Ishikawa (cell line): ENCODE results near the gene THSD4.

Source experiments
- CEBPB ChIP-seq: IDR thresholded peaks from 2 replicates; pipeline ENCODE4 v1.6.1; 2012
- CREB1 ChIP-seq: IDR thresholded peaks from 2 replicates; pipeline ENCODE4 v1.6.1; 2012; ENCODE audit warnings: low read depth
- EGR1 ChIP-seq: IDR thresholded peaks from 2 replicates; pipeline ENCODE4 v1.6.1; 2012
- EP300 ChIP-seq: IDR thresholded peaks from 2 replicates; pipeline ENCODE4 v1.6.1; 2012; ENCODE audit warnings: borderline replicate concordance
- FOXM1 ChIP-seq: IDR thresholded peaks from 2 replicates; pipeline ENCODE4 v1.6.1; 2012; ENCODE audit warnings: low read depth, borderline replicate concordance
- NFIC ChIP-seq: IDR thresholded peaks from 2 replicates; pipeline ENCODE4 v1.6.1; 2012
- RAD21 ChIP-seq: IDR thresholded peaks from 2 replicates; pipeline ENCODE4 v1.6.1; 2012; ENCODE audit warnings: low read depth
- TAF1 ChIP-seq: IDR thresholded peaks from 2 replicates; pipeline ENCODE4 v1.6.1; 2012; ENCODE audit warnings: low read depth, mild to moderate bottlenecking
- TCF12 ChIP-seq: IDR thresholded peaks from 2 replicates; pipeline ENCODE4 v1.6.1; 2012; ENCODE audit warnings: low read depth
- TEAD4 ChIP-seq: IDR thresholded peaks from 2 replicates; pipeline ENCODE4 v1.6.1; 2012
- YY1 ChIP-seq: IDR thresholded peaks from 2 replicates; pipeline ENCODE4 v1.6.1; 2012; ENCODE audit warnings: low read depth
- ZBTB7A ChIP-seq: IDR thresholded peaks from 2 replicates; pipeline ENCODE4 v1.6.1; 2012; ENCODE audit warnings: low read depth
- TF ChIP-seq, protein P1 (sequence below): IDR thresholded peaks from 2 replicates; pipeline ENCODE4 v1.6.1; 2012
- TF ChIP-seq, protein P2 (sequence below): IDR thresholded peaks from 2 replicates; pipeline ENCODE4 v1.6.1; 2012
- TF ChIP-seq, protein P3 (sequence below): IDR thresholded peaks from 2 replicates; pipeline ENCODE4 v1.6.1; 2012; ENCODE audit warnings: low read depth, mild to moderate bottlenecking

THSD4 gene

DNA sequence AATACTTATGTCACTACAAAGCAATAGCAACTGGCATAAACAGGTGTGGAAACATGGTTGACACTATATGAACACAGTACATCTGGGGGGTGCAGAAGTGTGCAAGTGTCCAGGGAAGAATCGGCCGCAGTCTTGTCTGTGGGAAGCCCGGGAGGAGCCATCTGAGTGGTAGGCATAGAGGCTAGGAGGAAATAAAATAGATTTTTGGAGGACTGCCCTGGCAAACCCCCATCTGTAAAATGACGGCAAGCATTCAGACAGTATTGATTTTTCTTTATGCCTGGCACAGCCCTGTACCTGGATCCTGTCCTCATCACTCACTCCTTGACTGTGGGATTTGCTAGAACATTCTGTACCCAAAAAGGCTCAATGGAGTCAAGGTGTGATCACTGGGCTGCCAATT is 31.3 kb downstream of the THSD4 start:
- TF ChIP-seq ZBTB7A: no peak
- no peak for TF ChIP-seq EGR1
- no peak for TF ChIP-seq CEBPB
- TF ChIP-seq, protein P1, sequence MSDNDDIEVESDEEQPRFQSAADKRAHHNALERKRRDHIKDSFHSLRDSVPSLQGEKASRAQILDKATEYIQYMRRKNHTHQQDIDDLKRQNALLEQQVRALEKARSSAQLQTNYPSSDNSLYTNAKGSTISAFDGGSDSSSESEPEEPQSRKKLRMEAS: no peak
- TF ChIP-seq FOXM1: no peak
- no peak for TF ChIP-seq TAF1
- TF ChIP-seq, protein P2, sequence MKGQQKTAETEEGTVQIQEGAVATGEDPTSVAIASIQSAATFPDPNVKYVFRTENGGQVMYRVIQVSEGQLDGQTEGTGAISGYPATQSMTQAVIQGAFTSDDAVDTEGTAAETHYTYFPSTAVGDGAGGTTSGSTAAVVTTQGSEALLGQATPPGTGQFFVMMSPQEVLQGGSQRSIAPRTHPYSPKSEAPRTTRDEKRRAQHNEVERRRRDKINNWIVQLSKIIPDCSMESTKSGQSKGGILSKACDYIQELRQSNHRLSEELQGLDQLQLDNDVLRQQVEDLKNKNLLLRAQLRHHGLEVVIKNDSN: no peak
- TF ChIP-seq EP300: no peak
- no peak for TF ChIP-seq RAD21
- TF ChIP-seq YY1: no peak
- no peak for TF ChIP-seq NFIC
- no peak for TF ChIP-seq TCF12
- no peak for TF ChIP-seq CREB1
- TF ChIP-seq, protein P3, sequence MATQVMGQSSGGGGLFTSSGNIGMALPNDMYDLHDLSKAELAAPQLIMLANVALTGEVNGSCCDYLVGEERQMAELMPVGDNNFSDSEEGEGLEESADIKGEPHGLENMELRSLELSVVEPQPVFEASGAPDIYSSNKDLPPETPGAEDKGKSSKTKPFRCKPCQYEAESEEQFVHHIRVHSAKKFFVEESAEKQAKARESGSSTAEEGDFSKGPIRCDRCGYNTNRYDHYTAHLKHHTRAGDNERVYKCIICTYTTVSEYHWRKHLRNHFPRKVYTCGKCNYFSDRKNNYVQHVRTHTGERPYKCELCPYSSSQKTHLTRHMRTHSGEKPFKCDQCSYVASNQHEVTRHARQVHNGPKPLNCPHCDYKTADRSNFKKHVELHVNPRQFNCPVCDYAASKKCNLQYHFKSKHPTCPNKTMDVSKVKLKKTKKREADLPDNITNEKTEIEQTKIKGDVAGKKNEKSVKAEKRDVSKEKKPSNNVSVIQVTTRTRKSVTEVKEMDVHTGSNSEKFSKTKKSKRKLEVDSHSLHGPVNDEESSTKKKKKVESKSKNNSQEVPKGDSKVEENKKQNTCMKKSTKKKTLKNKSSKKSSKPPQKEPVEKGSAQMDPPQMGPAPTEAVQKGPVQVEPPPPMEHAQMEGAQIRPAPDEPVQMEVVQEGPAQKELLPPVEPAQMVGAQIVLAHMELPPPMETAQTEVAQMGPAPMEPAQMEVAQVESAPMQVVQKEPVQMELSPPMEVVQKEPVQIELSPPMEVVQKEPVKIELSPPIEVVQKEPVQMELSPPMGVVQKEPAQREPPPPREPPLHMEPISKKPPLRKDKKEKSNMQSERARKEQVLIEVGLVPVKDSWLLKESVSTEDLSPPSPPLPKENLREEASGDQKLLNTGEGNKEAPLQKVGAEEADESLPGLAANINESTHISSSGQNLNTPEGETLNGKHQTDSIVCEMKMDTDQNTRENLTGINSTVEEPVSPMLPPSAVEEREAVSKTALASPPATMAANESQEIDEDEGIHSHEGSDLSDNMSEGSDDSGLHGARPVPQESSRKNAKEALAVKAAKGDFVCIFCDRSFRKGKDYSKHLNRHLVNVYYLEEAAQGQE: no peak
- no peak for TF ChIP-seq TEAD4

DNA sequence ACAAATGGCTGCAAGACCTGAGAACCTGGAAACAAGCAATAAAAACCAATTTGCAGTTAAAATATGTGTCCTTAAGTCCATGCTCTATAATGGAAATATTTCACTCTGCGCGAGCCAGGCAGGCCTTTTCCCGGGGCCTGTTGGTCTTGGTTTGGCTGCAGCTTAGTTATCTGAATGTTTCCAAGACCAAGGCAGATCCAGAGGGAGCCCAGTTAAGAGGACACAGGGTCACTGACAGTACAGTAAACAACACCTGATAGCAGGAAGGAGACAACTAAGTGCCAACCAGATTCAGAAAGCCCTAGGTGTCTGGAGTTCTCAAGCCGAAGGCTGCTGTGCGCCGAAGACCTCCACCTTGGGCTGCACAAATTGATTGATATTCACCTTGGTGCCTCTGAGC is 32.8 kb downstream of the THSD4 start:
- TF ChIP-seq FOXM1 (no peak), TAF1 (no peak), TCF12 (no peak), EGR1 (no peak), NFIC (no peak), TEAD4 (no peak), YY1 (no peak), EP300 (no peak), CREB1 (no peak), RAD21 (no peak), CEBPB (no peak), ZBTB7A (no peak)
- TF ChIP-seq, protein P3: no peak
- TF ChIP-seq, protein P2: no peak
- TF ChIP-seq, protein P1: no peak

DNA sequence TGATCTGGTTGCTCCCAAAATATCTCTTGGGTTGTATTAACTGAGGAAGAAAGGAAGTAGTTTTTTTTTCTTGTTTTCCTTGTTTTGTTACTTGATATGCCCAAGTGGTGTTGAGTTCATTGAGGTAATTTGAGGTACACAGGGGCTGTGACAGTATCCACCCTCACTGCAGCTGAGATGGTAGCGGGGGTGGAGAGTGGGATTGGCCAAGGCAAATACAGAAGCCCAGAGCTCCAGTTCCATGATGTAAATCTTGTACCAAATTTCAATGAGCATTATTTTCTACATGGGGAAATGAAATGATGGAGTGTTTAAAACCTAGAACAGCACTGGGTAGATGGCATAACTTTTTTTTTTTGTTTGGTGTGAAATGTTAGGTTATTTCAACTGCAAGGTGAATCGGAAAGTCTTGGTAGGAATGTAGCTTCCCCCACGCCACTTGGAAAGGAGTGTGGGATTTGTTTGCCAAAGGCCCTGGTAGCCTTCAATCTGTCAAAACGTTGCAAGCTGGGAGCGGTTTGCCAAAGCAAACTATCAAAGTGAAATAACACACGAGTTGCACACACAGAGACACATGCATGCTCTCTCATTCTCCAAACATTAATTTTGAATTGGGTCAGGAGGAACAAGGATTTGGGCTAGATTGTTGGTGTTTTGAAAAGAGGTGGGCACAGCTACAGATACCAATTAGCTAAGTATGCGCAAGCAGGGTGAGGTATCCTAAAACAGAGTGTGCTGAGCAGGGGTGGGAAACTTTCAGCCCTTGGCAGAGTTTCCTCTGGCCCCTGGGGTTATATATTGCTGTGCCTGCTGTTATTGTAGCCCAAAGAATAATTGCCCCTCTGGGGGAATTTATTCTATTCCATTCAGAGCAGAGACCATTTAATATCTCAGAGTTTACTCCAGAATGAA is 34.6 kb downstream of the THSD4 start:
- TF ChIP-seq EGR1 (no peak), CREB1 (no peak), TCF12 (no peak), RAD21 (no peak), ZBTB7A (no peak), YY1 (no peak), TEAD4 (no peak), NFIC (no peak), CEBPB (no peak), TAF1 (no peak)
- TF ChIP-seq, protein P2: no peak

DNA sequence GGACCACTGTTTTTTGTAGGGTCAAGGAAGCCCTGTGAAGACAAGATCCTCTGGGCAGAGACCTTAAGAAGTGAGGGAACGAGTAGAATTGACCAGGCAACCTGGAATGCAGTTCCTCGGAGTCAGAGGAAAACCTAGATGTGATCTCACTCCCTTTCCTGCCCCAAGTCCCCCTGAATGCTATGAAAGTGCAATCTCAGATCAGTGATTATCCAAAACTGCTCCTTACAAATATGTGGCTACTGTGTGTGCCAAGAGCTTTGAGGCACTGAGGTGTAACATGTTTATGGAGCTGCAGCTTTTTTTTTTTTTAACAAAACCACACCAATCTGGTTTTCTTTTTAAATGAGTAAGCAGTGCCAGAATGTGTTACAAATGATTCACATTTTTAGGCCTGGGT is 35.8 kb downstream of the THSD4 start:
- no peak for TF ChIP-seq CEBPB
- 0 out of 2 replicates have a peak, but pooled peaks have one; percentile 31 for TF ChIP-seq NFIC
- TF ChIP-seq TEAD4: peak; percentile 26; the same call in 1 of the 2 replicates
- 0 out of 2 replicates have a peak, but pooled peaks have one; percentile 10 for TF ChIP-seq EP300

DNA sequence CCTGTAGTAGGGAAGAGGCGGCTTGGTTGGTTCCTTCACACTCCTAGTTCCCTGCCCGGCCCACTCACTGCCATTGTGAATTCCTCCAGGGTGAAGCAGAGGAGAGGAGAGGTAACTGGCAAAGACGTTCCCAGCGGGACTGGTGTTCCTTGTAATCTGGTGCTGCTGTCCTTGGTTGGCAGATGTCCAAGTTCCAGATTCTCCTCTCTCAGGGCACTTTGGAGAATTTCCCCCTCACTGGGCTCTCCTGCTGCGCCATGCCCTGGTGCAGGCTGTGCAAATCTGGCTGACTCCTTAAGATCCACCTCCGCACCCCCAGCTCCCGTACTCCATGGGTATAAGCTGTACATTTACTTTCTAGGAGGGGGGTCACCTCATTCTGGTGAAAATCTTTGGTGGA is 37.3 kb downstream of the THSD4 start:
- TF ChIP-seq ZBTB7A (no peak), EGR1 (no peak), NFIC (0 out of 2 replicates have a peak, but pooled peaks have one; percentile 16), CREB1 (no peak), RAD21 (no peak), TAF1 (no peak), EP300 (no peak), TEAD4 (no peak)
